Measurements from ENCODE around the gene OR7C1.
"Not testable (repeated sequence)": the region's sequence is repeated elsewhere in the genome, so short reads cannot be mapped to it uniquely, and the experiment has no call there.

OR7C1 gene

DNA sequence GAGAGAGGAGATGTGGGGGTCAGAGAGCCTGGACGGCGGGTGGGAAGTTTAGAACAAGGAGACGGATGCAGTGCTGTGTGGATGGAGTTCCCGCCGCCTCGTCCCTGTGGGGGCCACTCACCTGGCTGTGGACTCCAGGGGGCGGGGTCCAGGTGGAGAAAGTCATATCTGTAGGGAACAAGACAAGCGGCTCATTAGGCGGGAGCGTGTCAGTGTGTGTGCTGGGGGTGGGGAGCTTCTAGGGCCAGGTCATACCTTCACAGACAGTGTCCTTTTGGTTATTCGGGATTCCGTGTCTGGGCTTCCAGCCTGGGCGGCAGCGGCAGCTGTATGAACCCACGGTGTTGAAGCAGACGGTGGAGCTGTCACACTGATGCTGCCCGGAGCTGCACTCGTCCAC is 69.6 kb downstream of the OR7C1 start:
- not testable (repeated sequence) for DNase-seq

DNA sequence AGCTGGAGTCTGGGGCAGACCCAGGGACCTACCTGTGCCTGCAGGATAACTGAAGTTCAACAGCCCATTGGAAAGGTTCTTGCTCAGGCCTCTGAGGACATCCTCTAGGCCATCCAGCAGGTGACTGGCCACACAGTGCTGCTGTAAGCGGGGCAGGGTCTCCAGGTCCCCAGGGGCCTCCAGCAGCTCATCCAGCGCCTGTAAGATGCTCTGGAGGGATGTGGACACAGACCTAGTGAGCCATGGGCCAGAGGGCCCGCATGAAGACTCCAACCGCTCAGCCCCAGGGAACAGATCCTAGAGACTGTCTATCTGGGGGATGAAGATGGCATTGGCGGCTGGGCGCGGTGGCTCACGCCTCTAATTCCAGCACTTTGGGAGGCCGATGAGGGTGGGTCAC is 70.6 kb downstream of the OR7C1 start:
- no peak for DNase-seq

GRCh38 chr19:14763497-14764145 is 71.4 kb downstream of the OR7C1 start:
- DNase-seq, result no peak

DNA sequence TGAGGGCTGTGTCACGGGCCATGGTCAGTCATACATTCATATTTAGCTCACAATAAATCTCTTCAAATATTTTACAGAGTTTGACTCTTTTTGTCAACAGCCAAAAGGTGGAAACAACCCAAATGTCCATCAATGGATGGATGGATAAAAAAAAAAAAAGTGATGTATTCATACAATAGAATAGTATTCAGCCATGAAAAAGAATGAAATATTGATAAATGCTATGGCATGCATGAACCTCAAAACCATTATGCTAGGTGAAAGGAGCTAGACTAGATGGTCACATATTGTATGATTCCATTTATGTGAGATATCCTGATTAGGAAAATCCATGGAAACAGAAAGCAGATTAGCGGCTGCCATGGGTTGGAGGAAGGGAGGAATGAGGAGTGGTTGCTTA is 72.9 kb downstream of the OR7C1 start:
- no peak for DNase-seq

GRCh38 chr19:14761607-14762006 is 73.4 kb downstream of the OR7C1 start:
- no peak for DNase-seq

GRCh38 chr19:14758816-14759215 is 76.2 kb downstream of the OR7C1 start:
- DNase-seq, result no peak

- DNase-seq, result no peak
These were observed 86.4 kb downstream of the OR7C1 start for GRCh38 chr19:14748601-14749000.

Data from activated T-cell treated with anti-CD3 and anti-CD28 coated beads, Interleukin-2, amount 50 U/mL, for 48 hours (primary cell).